SU-DHL-6 (cell line): ENCODE measurements around the gene ARNT2.

Source experiments
- H2AFZ ChIP-seq: fragments of 200-600 bp; sonication (generic); 2 replicates; pipeline ENCODE4 v1.6.1; 2014; ENCODE audit warnings: low read depth, mild to moderate bottlenecking, moderate library complexity, mixed read lengths, antibody characterized with exemption, low read length; ENCODE audit not compliant: severe bottlenecking
- H3F3A ChIP-seq: fragments of 200-600 bp; shearing (Covaris generic); 2 replicates; pipeline ENCODE4 v1.6.0; 2016; ENCODE audit warnings: antibody characterized with exemption, mild to moderate bottlenecking; ENCODE audit not compliant: insufficient read depth
- H3K27ac ChIP-seq: fragments of 200-600 bp; sonication (generic); 2 replicates; pipeline ENCODE4 v1.5.1; 2016; ENCODE audit warnings: low read depth, mild to moderate bottlenecking, low read length, moderate library complexity, mixed read lengths
- H3K27me3 ChIP-seq: fragments of 200-600 bp; sonication (generic), shearing (Covaris generic); 2 replicates; pipeline ENCODE4 v1.6.0; 2014; ENCODE audit warnings: mild to moderate bottlenecking, low read length
- H3K36me3 ChIP-seq: fragments of 200-600 bp; sonication (generic); 2 replicates; pipeline ENCODE4 v1.6.1; 2014; ENCODE audit warnings: mild to moderate bottlenecking, low read length, mixed read lengths
- H3K4me2 ChIP-seq: fragments of 300-600, 200-600 bp; shearing (Covaris generic), sonication (generic); 2 replicates; pipeline ENCODE4 v1.6.0; 2014; ENCODE audit warnings: low read length, low read depth, mild to moderate bottlenecking; ENCODE audit not compliant: poor library complexity, severe bottlenecking
- H3K4me3 ChIP-seq: fragments of 200-600 bp; sonication (generic); 2 replicates; pipeline ENCODE4 v1.5.1; 2014; ENCODE audit warnings: antibody characterized with exemption, low read length, mild to moderate bottlenecking, mixed read lengths; ENCODE audit not compliant: insufficient read depth, poor library complexity, severe bottlenecking
- H3K79me2 ChIP-seq: fragments of 200-600 bp; sonication (generic); 2 replicates; pipeline ENCODE4 v1.6.1; 2014; ENCODE audit warnings: mild to moderate bottlenecking, low read length, moderate library complexity; ENCODE audit not compliant: insufficient read depth
- H3K9ac ChIP-seq: fragments of 200-600 bp; sonication (generic); 2 replicates; pipeline ENCODE4 v1.7.0; 2014; ENCODE audit warnings: mild to moderate bottlenecking, low read length
- H3K9me2 ChIP-seq: fragments of 200-600 bp; sonication (generic); replicated peaks from 2 replicates; pipeline ENCODE4 v1.6.1; 2014; ENCODE audit warnings: low read length; ENCODE audit not compliant: insufficient read depth
- H3K9me3 ChIP-seq: fragments of 200-600 bp; sonication (generic); 2 replicates; pipeline ENCODE4 v1.6.1; 2014; ENCODE audit warnings: low read length, mixed read lengths; ENCODE audit not compliant: insufficient read depth
- H4K20me1 ChIP-seq: fragments of 200-600 bp; sonication (generic); 2 replicates; pipeline ENCODE4 v1.6.1; 2014; ENCODE audit warnings: low read depth, mild to moderate bottlenecking, antibody characterized with exemption, low read length, moderate library complexity, mixed read lengths
- CTCF ChIP-seq: fragments of 200-600 bp; sonication (generic); IDR thresholded peaks from one replicate; pipeline ENCODE4 v1.5.1; 2017; ENCODE audit warnings: antibody characterized with exemption, mild to moderate bottlenecking, low read length, moderate library complexity; ENCODE audit not compliant: insufficient read depth, poor library complexity, severe bottlenecking
- EZH2phosphoT487 ChIP-seq: fragments of 200-600 bp; sonication (generic), shearing (Covaris generic); conservative IDR thresholded peaks from 2 replicates; pipeline ENCODE4 v1.6.1; 2018; ENCODE audit warnings: mild to moderate bottlenecking, antibody characterized with exemption, low read length, moderate library complexity, mixed read lengths

Gene ARNT2

GRCh38 chr15:80426316-80426715 lies 22.1 kb downstream of the ARNT2 start:
- H3K27me3 ChIP-seq: no peaks in the 10 kb centered on the region
- H2AFZ ChIP-seq: no peak overlapping the region
- TF ChIP-seq EZH2phosphoT487: no peak
- no peak for TF ChIP-seq CTCF
- no peaks in the 10 kb centered on the region for H3F3A ChIP-seq
- no peak overlapping the region for H3K27ac ChIP-seq
- no peaks in the 10 kb centered on the region for H3K36me3 ChIP-seq
- H3K4me3 ChIP-seq: no peak overlapping the region
- H3K4me2 ChIP-seq: no peak overlapping the region
- no peaks in the 10 kb centered on the region for H3K9me3 ChIP-seq
- H3K9ac ChIP-seq: no peak overlapping the region
- H4K20me1 ChIP-seq: no peaks in the 10 kb centered on the region
- no peaks in the 10 kb centered on the region for H3K9me2 ChIP-seq
- no peaks in the 10 kb centered on the region for H3K79me2 ChIP-seq

GRCh38 chr15:80429964-80430363 lies 25.8 kb downstream of the ARNT2 start:
- no peaks in the 10 kb centered on the region for H3K79me2 ChIP-seq
- no peak for TF ChIP-seq CTCF
- no peak for TF ChIP-seq EZH2phosphoT487
- H3K27me3 ChIP-seq: no peaks in the 10 kb centered on the region
- no peak overlapping the region for H3K4me2 ChIP-seq
- H3K36me3 ChIP-seq: no peaks in the 10 kb centered on the region
- no peaks in the 10 kb centered on the region for H3K9me3 ChIP-seq
- H3F3A ChIP-seq: no peaks in the 10 kb centered on the region
- H3K27ac ChIP-seq: no peak overlapping the region
- no peak overlapping the region for H3K9ac ChIP-seq
- H3K4me3 ChIP-seq: no peak overlapping the region
- H3K9me2 ChIP-seq: no peaks in the 10 kb centered on the region
- H4K20me1 ChIP-seq: no peaks in the 10 kb centered on the region
- H2AFZ ChIP-seq: no peak overlapping the region

GRCh38 chr15:80431635-80432344 lies 27.6 kb downstream of the ARNT2 start:
- TF ChIP-seq EZH2phosphoT487 (no peak), CTCF (no peak)
- H3K4me2 ChIP-seq: no peak overlapping the region

More at GRCh38 chr15:80431635-80432344, 27.6 kb downstream of the ARNT2 start:
- H3K27me3 ChIP-seq: no peaks in the 10 kb centered on the region
- H2AFZ ChIP-seq: no peak overlapping the region
- no peaks in the 10 kb centered on the region for H3K9me2 ChIP-seq
- no peaks in the 10 kb centered on the region for H3K9me3 ChIP-seq
- H3F3A ChIP-seq: no peaks in the 10 kb centered on the region
- no peaks in the 10 kb centered on the region for H4K20me1 ChIP-seq
- no peaks in the 10 kb centered on the region for H3K79me2 ChIP-seq
- H3K4me3 ChIP-seq: no peak overlapping the region
- no peaks in the 10 kb centered on the region for H3K36me3 ChIP-seq
- H3K27ac ChIP-seq: no peak overlapping the region
- no peak overlapping the region for H3K9ac ChIP-seq
